ENCODE results near the gene TWIST2.

TWIST2 gene

GRCh38 chr2:238847841-238848690 lies at the start of gene TWIST2:
Gene TWIST2 (plus strand): TSS chr2:238848085. CDS start chr2:238848216, 131 bp downstream.
- no peak for DNase-seq

GRCh38 chr2:238801791-238802190 lies 46.1 kb upstream of the TWIST2 start:
- no peak for DNase-seq

GRCh38 chr2:238802957-238803356 lies 44.9 kb upstream of the TWIST2 start:
- DNase-seq: no peak

- no peak for DNase-seq
Measured at GRCh38 chr2:238803996-238804870, 43.7 kb upstream of the TWIST2 start.

GRCh38 chr2:238808761-238809160 lies 39.1 kb upstream of the TWIST2 start:
- no peak for DNase-seq

- no peak for DNase-seq
Measured at GRCh38 chr2:238810321-238810720, 37.6 kb upstream of the TWIST2 start.

- no peak for DNase-seq
Measured at GRCh38 chr2:238811293-238811692, 36.6 kb upstream of the TWIST2 start.

- no peak for DNase-seq
Measured at GRCh38 chr2:238811759-238812158, 36.1 kb upstream of the TWIST2 start.

- DNase-seq: no peak
Measured at GRCh38 chr2:238813109-238813508, 34.8 kb upstream of the TWIST2 start.

- no peak for DNase-seq
Measured at GRCh38 chr2:238814815-238815214, 33.1 kb upstream of the TWIST2 start.

GRCh38 chr2:238816291-238816690 lies 31.6 kb upstream of the TWIST2 start:
- DNase-seq: no peak

- DNase-seq: no peak
Measured at GRCh38 chr2:238817382-238817781, 30.5 kb upstream of the TWIST2 start.

GRCh38 chr2:238817891-238818290 lies 30.0 kb upstream of the TWIST2 start:
- no peak for DNase-seq

- no peak for DNase-seq
Measured at GRCh38 chr2:238818561-238818960, 29.3 kb upstream of the TWIST2 start.

- DNase-seq: no peak
Measured at GRCh38 chr2:238820197-238820596, 27.7 kb upstream of the TWIST2 start.

GRCh38 chr2:238820916-238821315 lies 27.0 kb upstream of the TWIST2 start:
- no peak for DNase-seq

- no peak for DNase-seq
Measured at GRCh38 chr2:238821391-238821790, 26.5 kb upstream of the TWIST2 start.

GRCh38 chr2:238821944-238822670 lies 25.8 kb upstream of the TWIST2 start:
- DNase-seq: no peak

- DNase-seq: no peak
Measured at GRCh38 chr2:238822955-238823354, 24.9 kb upstream of the TWIST2 start.

- DNase-seq: no peak
Measured at GRCh38 chr2:238831177-238831576, 16.7 kb upstream of the TWIST2 start.

- no peak for DNase-seq
Measured at GRCh38 chr2:238834982-238835381, 12.9 kb upstream of the TWIST2 start.

GRCh38 chr2:238835726-238836301 lies 12.1 kb upstream of the TWIST2 start:
- DNase-seq: no peak

All from CD4-positive, alpha-beta T cell treated with Interleukin-15 for 1 hour (primary cell).